ENCODE data around the gene PATE2. TPM values are rescaled to one million over a fixed set of nuclear protein-coding genes. Genes with fewer than 3 reads are reported as not detected.

The PATE2 gene
- total RNA-seq, 1 donor from 2014 or later: 0.16 TPM

DNA sequence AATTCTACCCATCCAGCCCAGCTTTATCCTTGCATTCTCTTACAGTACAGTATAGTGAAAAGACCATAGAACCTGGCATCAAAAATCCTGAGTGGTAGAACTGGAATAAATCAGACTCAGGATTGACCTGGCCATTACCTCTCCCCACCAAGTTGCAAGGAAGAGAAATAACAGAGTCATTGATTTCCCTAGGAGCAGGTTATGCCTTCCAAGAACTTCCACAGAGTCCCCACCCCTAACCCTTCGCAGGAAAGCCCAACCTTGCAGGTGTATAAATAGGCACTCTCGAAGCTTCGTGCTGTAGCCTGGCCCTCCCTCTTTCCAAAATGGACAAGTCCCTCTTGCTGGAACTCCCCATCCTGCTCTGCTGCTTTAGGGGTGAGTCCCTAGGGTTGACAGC is 32.6 kb downstream of the PATE2 start, which contains the start of gene PATE1:
Gene PATE1, plus strand, starts transcription at position 301 of the 400 bp plus-strand sequence. Its CDS starts 26 bp downstream, at position 327.
- Mint-ChIP-seq H3K9me3 (ENCODE audit: unreplicated experiment) (no peaks in the 10 kb centered on the region), H3K4me3 (ENCODE audit: unreplicated experiment) (no peak within 1 kb of the TSS), H3K36me3 (ENCODE audit: low read depth, unreplicated experiment) (no peaks in the 10 kb centered on the region), H3K4me1 (ENCODE audit: low read depth, unreplicated experiment) (no peaks in the 10 kb centered on the region), H3K27me3 (ENCODE audit: low read depth, unreplicated experiment) (peaks cover 6% of the 10 kb centered on the region), H3K27ac (ENCODE audit: unreplicated experiment) (no peak within 1 kb of the TSS)
- FAIRE-seq (no peak), DNase-seq (ENCODE audit: low read depth) (no peak)
- Histone ChIP-seq H3K9ac (ENCODE audit: low read length) (no peak within 1 kb of the TSS), H3K4me3 (ENCODE audit: insufficient read depth, low read depth, low read length) (no peak within 1 kb of the TSS), H3K4me1 (ENCODE audit: insufficient read depth, low read length) (no peaks in the 10 kb centered on the region), H3K9me3 (ENCODE audit: insufficient read depth, low read depth, low read length) (no peaks in the 10 kb centered on the region), H3K36me3 (ENCODE audit: insufficient read depth, low read length) (no peaks in the 10 kb centered on the region), H2AFZ (ENCODE audit: low read depth, low read length) (no peak within 1 kb of the TSS), H3K27me3 (ENCODE audit: insufficient read depth, low read length) (no peaks in the 10 kb centered on the region), H3K4me2 (ENCODE audit: low read length) (no peak within 1 kb of the TSS), H3K79me2 (ENCODE audit: insufficient read depth, low read length) (no peaks in the 10 kb centered on the region), H3K27ac (ENCODE audit: low read depth, low read length) (no peak within 1 kb of the TSS), H4K20me1 (ENCODE audit: insufficient read depth, low read length) (no peaks in the 10 kb centered on the region)
- no peak for TF ChIP-seq EZH2 (IDR thresholded peaks at IDR 0.05; ENCODE audit: insufficient read depth, low read length)
- TF ChIP-seq, protein P1, sequence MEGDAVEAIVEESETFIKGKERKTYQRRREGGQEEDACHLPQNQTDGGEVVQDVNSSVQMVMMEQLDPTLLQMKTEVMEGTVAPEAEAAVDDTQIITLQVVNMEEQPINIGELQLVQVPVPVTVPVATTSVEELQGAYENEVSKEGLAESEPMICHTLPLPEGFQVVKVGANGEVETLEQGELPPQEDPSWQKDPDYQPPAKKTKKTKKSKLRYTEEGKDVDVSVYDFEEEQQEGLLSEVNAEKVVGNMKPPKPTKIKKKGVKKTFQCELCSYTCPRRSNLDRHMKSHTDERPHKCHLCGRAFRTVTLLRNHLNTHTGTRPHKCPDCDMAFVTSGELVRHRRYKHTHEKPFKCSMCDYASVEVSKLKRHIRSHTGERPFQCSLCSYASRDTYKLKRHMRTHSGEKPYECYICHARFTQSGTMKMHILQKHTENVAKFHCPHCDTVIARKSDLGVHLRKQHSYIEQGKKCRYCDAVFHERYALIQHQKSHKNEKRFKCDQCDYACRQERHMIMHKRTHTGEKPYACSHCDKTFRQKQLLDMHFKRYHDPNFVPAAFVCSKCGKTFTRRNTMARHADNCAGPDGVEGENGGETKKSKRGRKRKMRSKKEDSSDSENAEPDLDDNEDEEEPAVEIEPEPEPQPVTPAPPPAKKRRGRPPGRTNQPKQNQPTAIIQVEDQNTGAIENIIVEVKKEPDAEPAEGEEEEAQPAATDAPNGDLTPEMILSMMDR (IDR thresholded peaks at IDR 0.05; ENCODE audit: insufficient read depth, low read depth, low read length): no peak

- Histone ChIP-seq H3K4me3 (ENCODE audit: insufficient read depth, low read depth, low read length) (no peak overlapping the region), H3K9me3 (ENCODE audit: insufficient read depth, low read depth, low read length) (no peaks in the 10 kb centered on the region), H3K4me1 (ENCODE audit: insufficient read depth, low read length) (no peaks in the 10 kb centered on the region), H3K27ac (ENCODE audit: low read depth, low read length) (no peak overlapping the region), H3K9ac (ENCODE audit: low read length) (no peak overlapping the region), H3K4me2 (ENCODE audit: low read length) (no peak overlapping the region), H3K27me3 (ENCODE audit: insufficient read depth, low read length) (no peaks in the 10 kb centered on the region), H2AFZ (ENCODE audit: low read depth, low read length) (no peak overlapping the region), H4K20me1 (ENCODE audit: insufficient read depth, low read length) (no peaks in the 10 kb centered on the region), H3K79me2 (ENCODE audit: insufficient read depth, low read length) (no peaks in the 10 kb centered on the region), H3K36me3 (ENCODE audit: insufficient read depth, low read length) (no peaks in the 10 kb centered on the region)
- Mint-ChIP-seq H3K4me1 (ENCODE audit: low read depth, unreplicated experiment) (no peaks in the 10 kb centered on the region), H3K36me3 (ENCODE audit: low read depth, unreplicated experiment) (no peaks in the 10 kb centered on the region), H3K27ac (ENCODE audit: unreplicated experiment) (no peak overlapping the region), H3K9me3 (ENCODE audit: unreplicated experiment) (no peaks in the 10 kb centered on the region), H3K27me3 (ENCODE audit: low read depth, unreplicated experiment) (no peaks in the 10 kb centered on the region), H3K4me3 (ENCODE audit: unreplicated experiment) (no peak overlapping the region)
- DNase-seq (ENCODE audit: low read depth) (no peak), FAIRE-seq (no peak)
- TF ChIP-seq EZH2 (IDR thresholded peaks at IDR 0.05; ENCODE audit: insufficient read depth, low read length): no peak
- TF ChIP-seq, protein P1 (IDR thresholded peaks at IDR 0.05; ENCODE audit: insufficient read depth, low read depth, low read length): no peak
These were observed 34.9 kb downstream of the PATE2 start for GRCh38 chr11:125743681-125744080.

- H3K4me1 ChIP-seq (ENCODE audit: insufficient read depth, low read length): no peaks in the 10 kb centered on the region
- Mint-ChIP-seq H3K27ac (ENCODE audit: unreplicated experiment) (no peak overlapping the region), H3K27me3 (ENCODE audit: low read depth, unreplicated experiment) (no peaks in the 10 kb centered on the region), H3K4me3 (ENCODE audit: unreplicated experiment) (no peak overlapping the region), H3K4me1 (ENCODE audit: low read depth, unreplicated experiment) (no peaks in the 10 kb centered on the region), H3K36me3 (ENCODE audit: low read depth, unreplicated experiment) (no peaks in the 10 kb centered on the region), H3K9me3 (ENCODE audit: unreplicated experiment) (no peaks in the 10 kb centered on the region)
- H3K27ac ChIP-seq (ENCODE audit: low read depth, low read length): no peak overlapping the region
- no peaks in the 10 kb centered on the region for H3K36me3 ChIP-seq (ENCODE audit: insufficient read depth, low read length)
- H3K4me2 ChIP-seq (ENCODE audit: low read length): no peak overlapping the region
- no peaks in the 10 kb centered on the region for H3K27me3 ChIP-seq (ENCODE audit: insufficient read depth, low read length)
- DNase-seq (ENCODE audit: low read depth) (no peak), FAIRE-seq (no peak)
- H2AFZ ChIP-seq (ENCODE audit: low read depth, low read length): no peak overlapping the region
- H3K4me3 ChIP-seq (ENCODE audit: insufficient read depth, low read depth, low read length): no peak overlapping the region
- TF ChIP-seq EZH2 (IDR thresholded peaks at IDR 0.05; ENCODE audit: insufficient read depth, low read length): no peak
- TF ChIP-seq, protein P1 (IDR thresholded peaks at IDR 0.05; ENCODE audit: insufficient read depth, low read depth, low read length): no peak
- H4K20me1 ChIP-seq (ENCODE audit: insufficient read depth, low read length): no peaks in the 10 kb centered on the region
- no peaks in the 10 kb centered on the region for H3K9me3 ChIP-seq (ENCODE audit: insufficient read depth, low read depth, low read length)
- H3K9ac ChIP-seq (ENCODE audit: low read length): no peak overlapping the region
- H3K79me2 ChIP-seq (ENCODE audit: insufficient read depth, low read length): no peaks in the 10 kb centered on the region
These were observed 38.0 kb downstream of the PATE2 start for GRCh38 chr11:125740617-125741016.

All from astrocyte (in vitro differentiated cells and primary cell).